ENCODE measurements around the gene HPCAL1.
A peak's percentile ranks its signal among the peaks of the same experiment; 100 is the strongest.

Gene HPCAL1

GRCh38 chr2:10426726-10427617 is 124.3 kb downstream of the HPCAL1 start:
- ATAC-seq: no peak
- DNase-seq: no peak

- no peak for ATAC-seq
- no peak for DNase-seq
These were observed 124.9 kb downstream of the HPCAL1 start for GRCh38 chr2:10427618-10427949.

- no peak for ATAC-seq
- DNase-seq: no peak
These were observed 125.7 kb downstream of the HPCAL1 start for GRCh38 chr2:10428355-10428754.

- DNase-seq (no peak), ATAC-seq (no peak)
These were observed 126.2 kb downstream of the HPCAL1 start for GRCh38 chr2:10428924-10429323.

- DNase-seq (no peak), ATAC-seq (no peak)
These were observed 128.3 kb downstream of the HPCAL1 start for GRCh38 chr2:10430886-10431622.

GRCh38 chr2:10431797-10432196 is 129.1 kb downstream of the HPCAL1 start:
- ATAC-seq (no peak), DNase-seq (no peak)

GRCh38 chr2:10432311-10433181 is 129.8 kb downstream of the HPCAL1 start:
- DNase-seq (no peak), ATAC-seq (peak; percentile 10)

- DNase-seq: no peak
- ATAC-seq: no peak
These were observed 130.7 kb downstream of the HPCAL1 start for GRCh38 chr2:10433264-10433946.

- DNase-seq: no peak
- ATAC-seq: no peak
These were observed 131.5 kb downstream of the HPCAL1 start for GRCh38 chr2:10433947-10434885.

- peak; percentile 69 for ATAC-seq
- DNase-seq: peak; percentile 83
These were observed 132.4 kb downstream of the HPCAL1 start for GRCh38 chr2:10434886-10435819.

- DNase-seq: no peak
- ATAC-seq: no peak
These were observed 133.1 kb downstream of the HPCAL1 start for GRCh38 chr2:10435820-10436204.

- DNase-seq (no peak), ATAC-seq (no peak)
These were observed 133.9 kb downstream of the HPCAL1 start for GRCh38 chr2:10436583-10437110.

- ATAC-seq (no peak), DNase-seq (no peak)
These were observed 135.1 kb downstream of the HPCAL1 start for GRCh38 chr2:10437806-10438205.

GRCh38 chr2:10438688-10439087 is 136.0 kb downstream of the HPCAL1 start:
- no peak for ATAC-seq
- DNase-seq: no peak

GRCh38 chr2:10439185-10439879 is 136.6 kb downstream of the HPCAL1 start:
- ATAC-seq: no peak
- DNase-seq: no peak

GRCh38 chr2:10439971-10440370 is 137.3 kb downstream of the HPCAL1 start:
- DNase-seq (no peak), ATAC-seq (no peak)

- ATAC-seq: no peak
- DNase-seq: no peak
These were observed 138.0 kb downstream of the HPCAL1 start for GRCh38 chr2:10440736-10441135.

GRCh38 chr2:10441948-10442347 is 139.2 kb downstream of the HPCAL1 start:
- ATAC-seq: peak; percentile 48
- DNase-seq: no peak

Data from stimulated activated naive CD8-positive, alpha-beta T cell treated with anti-CD3 and anti-CD28 coated beads, Interleukin-15, Interleukin-2, amounts not matched to agents 100 U/mL and 50 U/mL, for 24 hours (primary cell).